Skeletal muscle tissue (tissue), 4 donors: ENCODE results near the gene CMIP. TPM values are rescaled to one million over a fixed set of nuclear protein-coding genes. Genes with fewer than 3 reads are reported as not detected.

Experiments used
- H3K27ac ChIP-seq: one replicate; pipeline ENCODE4 v1.7.0; 2013; ENCODE audit warnings: mild to moderate bottlenecking, low read depth, low read length, inconsistent platforms
- H3K27me3 ChIP-seq, 3 donors: one replicate each; pipeline ENCODE4 v1.7.0; 2013; ENCODE audit warnings: low read length in 3 of 3; ENCODE audit not compliant: control insufficient read depth in 3 of 3, insufficient read depth in 3 of 3
- H3K36me3 ChIP-seq, 3 donors: one replicate each; pipeline ENCODE4 v1.7.0; 2013; ENCODE audit warnings: low read length in 3 of 3; ENCODE audit not compliant: control insufficient read depth in 3 of 3, insufficient read depth in 3 of 3
- H3K4me1 ChIP-seq, 3 donors: one replicate each; pipeline ENCODE4 v1.7.0; 2013; ENCODE audit warnings: low read length in 3 of 3, mild to moderate bottlenecking in 3 of 3; ENCODE audit not compliant: control insufficient read depth in 3 of 3, insufficient read depth in 3 of 3
- H3K4me3 ChIP-seq, 3 donors: one replicate each; pipeline ENCODE4 v1.7.0; 2013; ENCODE audit warnings: low read length in 3 of 3
- H3K9ac ChIP-seq, 3 donors: one replicate each; pipeline ENCODE4 v1.7.0; 2013; ENCODE audit warnings: low read length in 3 of 3, mild to moderate bottlenecking in 3 of 3, moderate library complexity in 2 of 3, low read depth in 1 of 3
- H3K9me3 ChIP-seq, 3 donors: one replicate each; pipeline ENCODE4 v1.7.0; 2013; ENCODE audit warnings: low read length in 3 of 3; ENCODE audit not compliant: control insufficient read depth in 3 of 3
- total RNA-seq: library from RNA; depleted of rRNA; stranded (reverse); fragments of >200 nt; gene quantifications from one replicate; pipeline ENCODE4 v1.2.3, GENCODE V29; 2014
- donor health status: Osteomylitis.

The CMIP gene
- total RNA-seq, 1 donor from 2014 or later: 6.8 TPM

- no peaks in the 10 kb centered on the region for H3K4me1 ChIP-seq
- H3K27me3 ChIP-seq: peaks cover 0 to 2% (median 0%) of the 10 kb centered on the region in 3 donors
- no peak overlapping the region for H3K4me3 ChIP-seq
- no peaks in the 10 kb centered on the region for H3K9me3 ChIP-seq
- no peak overlapping the region for H3K9ac ChIP-seq
- H3K36me3 ChIP-seq: no peaks in the 10 kb centered on the region
- no peak overlapping the region for H3K27ac ChIP-seq
Measured at GRCh38 chr16:81716478-81717225, 272.0 kb downstream of the CMIP start.

GRCh38 chr16:81717662-81718189, 273.1 kb downstream of the CMIP start:
- Histone ChIP-seq H3K36me3 (no peaks in the 10 kb centered on the region), H3K4me3 (no peak overlapping the region), H3K27me3 (no peaks in the 10 kb centered on the region), H3K4me1 (no peaks in the 10 kb centered on the region), H3K9ac (no peak overlapping the region), H3K27ac (no peak overlapping the region), H3K9me3 (no peaks in the 10 kb centered on the region)

GRCh38 chr16:81718637-81719036, 274.0 kb downstream of the CMIP start:
- no peak overlapping the region for H3K9ac ChIP-seq
- H3K4me1 ChIP-seq: no peaks in the 10 kb centered on the region
- no peak overlapping the region for H3K4me3 ChIP-seq
- no peaks in the 10 kb centered on the region for H3K36me3 ChIP-seq
- no peaks in the 10 kb centered on the region for H3K27me3 ChIP-seq
- no peak overlapping the region for H3K27ac ChIP-seq
- no peaks in the 10 kb centered on the region for H3K9me3 ChIP-seq

GRCh38 chr16:81719993-81720392, 275.4 kb downstream of the CMIP start:
- Histone ChIP-seq H3K36me3 (no peaks in the 10 kb centered on the region), H3K4me1 (no peaks in the 10 kb centered on the region), H3K4me3 (no peak overlapping the region), H3K27me3 (peaks cover 0 to 3% (median 1%) of the 10 kb centered on the region in 3 donors), H3K9me3 (no peaks in the 10 kb centered on the region), H3K27ac (no peak overlapping the region), H3K9ac (no peak overlapping the region)

- no peak overlapping the region for H3K27ac ChIP-seq
- no peak overlapping the region for H3K4me3 ChIP-seq
- no peaks in the 10 kb centered on the region for H3K36me3 ChIP-seq
- no peaks in the 10 kb centered on the region for H3K4me1 ChIP-seq
- H3K9ac ChIP-seq: no peak overlapping the region
- peaks cover 0 to 7% (median 4%) of the 10 kb centered on the region in 3 donors for H3K27me3 ChIP-seq
- H3K9me3 ChIP-seq: no peaks in the 10 kb centered on the region
Measured at GRCh38 chr16:81720973-81721906, 276.6 kb downstream of the CMIP start.

GRCh38 chr16:81723098-81723723, 278.6 kb downstream of the CMIP start:
- no peak overlapping the region for H3K9ac ChIP-seq

GRCh38 chr16:81728435-81728834, 283.8 kb downstream of the CMIP start:
- Histone ChIP-seq H3K4me3 (no peak overlapping the region), H3K36me3 (no peaks in the 10 kb centered on the region), H3K27ac (no peak overlapping the region), H3K27me3 (peaks cover 0 to 8% (median 4%) of the 10 kb centered on the region in 3 donors), H3K9me3 (no peaks in the 10 kb centered on the region), H3K9ac (no peak overlapping the region), H3K4me1 (peaks cover 6 to 8% (median 6%) of the 10 kb centered on the region in 3 donors)

More at GRCh38 chr16:81723098-81723723, 278.6 kb downstream of the CMIP start:
- no peaks in the 10 kb centered on the region for H3K4me1 ChIP-seq
- H3K36me3 ChIP-seq: no peaks in the 10 kb centered on the region
- peaks cover 0 to 7% (median 4%) of the 10 kb centered on the region in 3 donors for H3K27me3 ChIP-seq
- H3K9me3 ChIP-seq: no peaks in the 10 kb centered on the region
- no peak overlapping the region for H3K27ac ChIP-seq
- no peak overlapping the region for H3K4me3 ChIP-seq

- peaks cover 6 to 8% (median 6%) of the 10 kb centered on the region in 3 donors for H3K4me1 ChIP-seq
- no peaks in the 10 kb centered on the region for H3K36me3 ChIP-seq
- H3K9me3 ChIP-seq: no peaks in the 10 kb centered on the region
- no peak overlapping the region for H3K27ac ChIP-seq
- no peak overlapping the region for H3K4me3 ChIP-seq
- H3K9ac ChIP-seq: no peak overlapping the region
- H3K27me3 ChIP-seq: peaks cover 0 to 8% (median 4%) of the 10 kb centered on the region in 3 donors
Measured at GRCh38 chr16:81729451-81729850, 284.8 kb downstream of the CMIP start.

GRCh38 chr16:81730090-81731051, 285.8 kb downstream of the CMIP start:
- H3K27me3 ChIP-seq: peaks cover 0 to 2% (median 0%) of the 10 kb centered on the region in 3 donors
- H3K9me3 ChIP-seq: no peaks in the 10 kb centered on the region
- H3K9ac ChIP-seq: peak overlapping the region in 1 of 3 donors; percentile 40
- H3K4me1 ChIP-seq: peaks cover 6 to 8% (median 6%) of the 10 kb centered on the region in 3 donors
- peak overlapping the region; percentile 50 to 55 (median 54) for H3K4me3 ChIP-seq
- H3K36me3 ChIP-seq: no peaks in the 10 kb centered on the region
- H3K27ac ChIP-seq: peak overlapping the region; percentile 14
